Iris pigment epithelial cell (primary cell): ENCODE results near the gene PRR29.
A peak's percentile ranks its signal among the peaks of the same experiment; 100 is the strongest.

Experiments used
- DNase-seq: peaks from one replicate; pipeline ENCODE4 v3.0.0-alpha.2; 2011; ENCODE audit warnings: low read depth

Gene PRR29

DNA sequence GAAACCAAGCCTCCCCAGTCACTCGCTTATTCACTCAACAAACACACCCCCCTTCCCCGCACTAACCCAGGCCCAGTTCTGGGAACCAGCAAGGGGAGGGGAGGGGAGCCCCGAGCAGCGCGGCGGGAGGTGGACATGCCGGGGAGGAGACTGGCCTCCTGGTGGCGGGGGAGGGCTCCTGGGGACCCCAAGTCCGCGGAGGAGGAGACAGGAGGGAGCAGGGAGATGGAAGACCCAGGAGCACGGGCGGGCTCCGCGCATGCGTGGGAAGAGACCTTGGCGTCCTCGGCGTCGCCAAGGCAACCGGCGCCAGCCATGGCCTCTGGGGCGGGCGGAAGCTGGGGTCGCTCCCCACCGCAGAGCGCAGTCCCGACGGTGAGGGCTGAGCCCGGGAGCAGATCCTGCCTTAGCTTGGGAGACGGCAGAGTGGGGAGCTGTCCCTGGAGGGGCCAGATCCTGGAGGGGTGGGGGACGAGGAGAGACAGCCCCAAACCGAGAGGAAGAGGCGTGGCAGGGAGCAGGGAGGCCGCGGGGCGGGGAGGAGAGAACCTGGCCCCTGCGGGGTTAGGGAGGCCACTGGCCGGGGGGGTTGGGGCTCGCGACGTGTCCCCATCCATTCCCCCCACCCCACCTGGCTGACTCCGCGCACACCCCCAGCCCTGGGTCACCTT, at the start of gene PRR29:
Gene PRR29 (plus strand): TSS at position 302 of the 671 bp plus-strand sequence. CDS start 14 bp downstream, at position 316.
- peak; percentile 31 for DNase-seq

DNA sequence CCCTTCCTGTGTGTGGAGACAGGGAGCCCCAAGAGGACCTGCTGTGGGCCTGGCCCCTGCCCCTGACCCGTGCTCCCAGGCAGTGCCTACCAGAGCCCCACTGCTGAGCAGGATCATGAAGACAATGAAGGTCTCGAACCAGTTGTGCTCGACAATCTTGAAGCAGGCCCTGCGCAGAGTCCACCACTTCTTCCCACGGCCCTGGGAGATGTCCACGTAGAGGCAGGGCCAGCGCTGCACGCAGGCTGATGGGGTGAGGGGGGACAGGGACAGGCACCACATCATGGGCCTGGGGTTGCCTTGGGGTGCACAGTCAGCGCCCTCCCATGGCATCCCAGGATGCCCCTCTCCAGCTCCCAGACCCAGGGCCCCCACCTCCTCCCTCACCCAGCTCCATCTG, 49.6 kb upstream of the PRR29 start:
- no peak for DNase-seq

DNA sequence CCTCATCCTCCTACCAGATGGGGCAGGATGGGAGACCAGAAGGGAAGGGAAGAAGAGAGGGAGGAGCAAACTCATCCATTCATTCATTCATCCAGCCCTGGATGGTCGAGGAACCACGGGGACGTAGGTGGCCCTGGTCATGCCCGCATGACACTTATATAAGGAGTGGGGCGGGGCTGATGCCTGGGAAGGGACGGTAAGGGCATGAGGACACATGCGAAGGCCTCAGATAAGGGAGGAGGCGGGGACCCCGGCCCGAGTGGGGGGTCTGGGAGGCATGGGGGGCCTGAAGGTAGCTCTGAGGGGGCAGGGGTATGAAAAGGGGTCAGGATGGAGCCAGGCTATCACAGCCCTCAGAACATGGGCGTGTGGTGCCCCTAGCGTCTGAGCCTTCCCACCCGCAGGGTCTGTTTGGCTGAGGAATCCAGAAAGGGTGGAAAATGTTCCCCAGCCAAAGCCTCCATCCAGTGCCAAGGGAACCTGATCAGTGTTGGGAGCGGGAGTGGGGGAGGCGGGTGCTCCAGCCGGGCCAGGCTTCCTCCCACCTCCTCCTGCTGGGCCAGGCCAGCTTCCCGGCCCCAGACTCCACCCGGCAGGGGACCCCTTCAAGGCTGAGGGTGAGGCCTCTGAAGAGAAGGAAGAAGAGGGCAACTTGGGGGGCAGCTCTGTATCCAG, 48.4 kb upstream of the PRR29 start:
- no peak for DNase-seq

DNA sequence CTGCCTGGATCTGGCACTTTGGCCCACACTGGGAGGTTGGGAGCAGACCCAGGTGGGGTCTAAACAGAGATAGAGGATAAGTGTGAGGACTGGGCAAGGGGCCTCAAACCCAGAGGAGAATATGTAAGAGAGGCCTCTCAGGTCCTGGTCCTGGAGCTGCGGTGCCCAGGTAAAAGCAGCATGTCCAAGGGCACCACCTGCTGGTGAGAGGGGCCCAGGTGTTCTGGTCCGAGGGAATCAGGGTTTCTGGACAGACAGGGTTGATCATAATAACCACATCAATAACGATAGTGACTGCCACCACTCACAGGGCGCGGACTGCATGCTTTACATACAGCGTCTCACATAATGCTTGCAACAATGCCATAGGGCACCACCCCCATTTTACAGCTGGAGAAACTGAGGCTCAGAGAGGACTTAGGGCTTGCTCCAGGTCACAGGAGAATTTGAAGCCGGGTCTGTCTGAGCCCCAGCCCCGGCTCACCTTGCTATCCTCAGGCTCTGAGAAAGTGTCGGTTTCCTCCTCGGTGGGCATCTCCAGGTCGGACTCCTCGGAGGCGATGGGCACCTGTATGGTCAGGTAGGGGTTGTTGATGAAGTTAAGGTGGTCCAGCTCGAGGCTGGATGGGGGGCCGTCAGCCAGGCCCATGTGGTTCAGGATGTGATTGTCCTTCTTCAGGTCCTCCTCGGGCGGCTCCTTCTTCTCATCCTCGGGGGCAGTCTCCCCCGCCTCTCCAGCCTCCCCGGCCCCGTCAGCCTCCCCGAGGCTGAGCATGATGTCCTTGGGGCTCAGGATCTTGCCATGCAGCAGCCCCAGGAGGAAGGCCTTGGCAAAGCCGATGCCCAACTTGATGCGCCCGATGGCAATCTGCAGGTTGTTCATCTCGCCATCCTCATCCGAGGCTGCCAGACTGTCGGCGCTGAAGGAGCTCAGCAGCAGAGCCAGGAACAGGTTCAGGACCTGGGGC, 46.9 kb upstream of the PRR29 start:
- DNase-seq = no peak

DNA sequence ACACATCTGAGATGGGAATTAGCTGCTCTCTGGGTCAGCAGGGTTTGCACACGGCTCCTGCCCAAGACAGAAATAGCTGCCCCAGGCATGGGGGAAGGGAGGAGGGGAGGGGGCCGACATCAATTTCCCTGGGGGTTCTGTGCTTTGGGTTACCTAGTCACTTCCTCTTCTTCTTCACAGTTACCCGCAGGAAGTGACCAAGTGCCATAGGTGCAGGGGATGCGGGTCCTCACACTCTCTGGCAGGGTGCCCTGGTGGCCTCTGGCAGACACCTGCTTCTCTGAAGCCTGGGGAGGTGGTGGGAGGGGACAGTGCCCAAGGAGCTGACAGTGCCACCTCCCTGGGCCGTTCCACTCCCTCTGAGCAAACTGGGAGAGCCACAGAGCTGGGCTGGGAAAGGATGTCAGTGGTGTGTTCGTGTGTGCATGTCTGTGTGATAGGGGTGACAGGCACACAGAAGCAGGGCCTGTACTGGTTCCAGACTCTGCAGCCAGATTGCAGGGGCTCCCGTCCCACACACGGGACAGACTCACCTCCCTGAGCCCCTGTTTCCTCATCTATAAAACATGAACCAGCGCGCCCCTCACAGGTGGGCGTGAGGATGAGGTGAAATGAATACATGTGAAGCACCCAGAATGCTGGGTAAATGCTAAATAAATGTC, 43.6 kb upstream of the PRR29 start:
- no peak for DNase-seq

DNA sequence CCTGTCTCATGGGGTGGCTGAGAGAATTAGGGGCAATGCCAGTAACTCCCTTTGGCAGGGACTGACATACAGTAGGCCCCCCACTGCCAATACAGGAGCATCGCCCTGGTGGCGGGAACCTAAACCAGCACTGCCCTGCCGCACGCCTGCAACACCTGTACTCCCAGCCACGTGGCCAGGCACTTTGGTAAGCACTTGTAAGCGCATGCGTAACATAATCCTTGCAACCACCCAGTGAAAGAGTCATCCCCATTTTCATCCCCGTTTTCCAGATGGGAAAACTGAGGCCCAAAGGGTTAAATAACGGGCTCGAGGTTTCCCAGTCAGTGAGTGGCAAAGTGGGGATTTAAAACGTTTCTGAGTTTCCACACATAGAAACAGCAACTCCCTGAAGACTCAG, 42.9 kb upstream of the PRR29 start:
- DNase-seq = no peak

DNA sequence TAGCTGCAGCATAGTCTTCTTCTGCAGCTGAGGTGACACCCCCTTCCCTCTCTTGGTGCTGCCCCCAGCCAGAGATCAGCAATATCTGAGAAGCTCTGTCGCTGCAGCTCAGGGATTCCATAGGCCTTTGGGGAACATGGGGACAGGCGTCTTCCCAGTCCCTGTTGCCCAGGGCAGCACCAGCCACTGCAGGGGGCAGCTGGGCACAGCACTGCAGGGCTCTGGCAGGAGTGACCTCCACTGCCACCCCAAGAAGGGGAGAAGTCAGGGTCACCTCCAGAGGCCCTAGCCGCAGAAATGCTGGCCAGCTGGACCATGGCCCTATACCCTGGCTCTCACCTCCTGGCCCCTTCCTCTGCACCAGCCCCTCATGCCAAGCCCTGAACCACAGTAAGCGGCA, 42.4 kb upstream of the PRR29 start:
- no peak for DNase-seq

DNA sequence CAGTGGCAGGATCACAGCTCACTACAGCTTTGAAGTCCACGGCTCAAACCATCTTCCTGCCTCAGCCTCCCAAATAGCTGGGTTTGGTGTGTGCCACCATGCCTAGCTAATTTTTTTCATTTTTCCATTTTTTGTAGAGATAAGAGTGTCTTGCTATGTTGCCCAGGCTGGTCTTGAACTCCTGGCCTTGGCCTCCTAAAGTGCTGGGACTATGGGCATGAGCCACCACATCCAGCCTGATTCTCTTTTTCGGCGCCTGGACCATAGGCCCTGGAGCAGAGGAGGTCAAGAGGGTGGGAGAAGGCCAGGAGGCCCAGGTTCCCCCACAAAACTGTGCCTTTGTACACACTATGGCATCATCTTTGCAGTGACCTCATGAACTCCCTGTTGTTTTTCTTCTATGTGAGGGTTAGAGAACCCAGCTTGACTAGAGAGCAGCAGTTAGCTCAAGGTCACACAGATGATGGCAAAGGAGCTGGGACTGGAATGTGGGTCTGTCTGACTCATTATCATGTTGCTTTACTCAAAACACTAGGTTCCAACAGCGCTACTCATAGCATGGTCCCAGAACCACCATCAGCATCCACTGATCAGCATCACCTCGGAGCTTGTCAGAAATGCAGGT, 41.7 kb upstream of the PRR29 start:
- peak; percentile 76 for DNase-seq

DNA sequence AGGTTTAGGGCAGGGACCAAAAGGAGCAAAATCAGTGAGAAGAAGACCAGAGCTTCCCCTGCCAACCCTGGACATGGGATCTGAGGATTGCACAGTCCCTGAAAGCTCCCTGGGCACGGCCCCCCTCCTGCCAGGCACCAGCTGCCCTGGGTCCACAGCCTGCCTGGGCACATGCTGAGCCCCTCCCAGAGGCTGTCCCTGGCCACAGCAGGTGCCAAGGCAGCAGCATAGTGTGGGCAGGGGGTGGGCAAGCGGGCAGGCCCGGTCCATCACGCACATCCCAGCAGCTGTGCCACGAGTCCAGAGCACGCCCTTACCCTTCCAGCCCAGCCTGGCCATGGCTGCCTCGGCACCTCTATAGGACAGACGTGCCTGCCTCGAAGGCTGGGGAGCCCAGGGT, 38.1 kb upstream of the PRR29 start:
- no peak for DNase-seq

DNA sequence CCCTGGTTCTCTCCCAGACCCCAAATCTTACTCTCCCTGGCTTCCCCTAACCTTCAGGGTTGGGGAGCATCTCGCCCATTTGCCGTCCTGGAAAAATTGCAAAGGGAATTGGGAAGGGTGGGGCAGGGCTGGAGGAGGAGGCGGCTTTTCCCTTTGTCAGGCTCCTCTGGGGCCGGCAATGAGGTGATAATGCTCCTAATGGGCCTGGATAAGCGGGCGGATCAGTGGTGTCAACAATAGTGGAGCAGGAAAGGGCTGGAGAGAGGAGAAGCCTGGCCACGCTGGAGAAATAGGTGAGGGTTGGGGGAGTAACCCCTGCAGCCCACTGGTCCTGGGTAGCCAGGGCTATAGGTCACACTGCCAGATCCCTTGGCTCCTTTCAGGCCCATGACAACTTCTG, 37.7 kb upstream of the PRR29 start:
- DNase-seq = no peak

DNA sequence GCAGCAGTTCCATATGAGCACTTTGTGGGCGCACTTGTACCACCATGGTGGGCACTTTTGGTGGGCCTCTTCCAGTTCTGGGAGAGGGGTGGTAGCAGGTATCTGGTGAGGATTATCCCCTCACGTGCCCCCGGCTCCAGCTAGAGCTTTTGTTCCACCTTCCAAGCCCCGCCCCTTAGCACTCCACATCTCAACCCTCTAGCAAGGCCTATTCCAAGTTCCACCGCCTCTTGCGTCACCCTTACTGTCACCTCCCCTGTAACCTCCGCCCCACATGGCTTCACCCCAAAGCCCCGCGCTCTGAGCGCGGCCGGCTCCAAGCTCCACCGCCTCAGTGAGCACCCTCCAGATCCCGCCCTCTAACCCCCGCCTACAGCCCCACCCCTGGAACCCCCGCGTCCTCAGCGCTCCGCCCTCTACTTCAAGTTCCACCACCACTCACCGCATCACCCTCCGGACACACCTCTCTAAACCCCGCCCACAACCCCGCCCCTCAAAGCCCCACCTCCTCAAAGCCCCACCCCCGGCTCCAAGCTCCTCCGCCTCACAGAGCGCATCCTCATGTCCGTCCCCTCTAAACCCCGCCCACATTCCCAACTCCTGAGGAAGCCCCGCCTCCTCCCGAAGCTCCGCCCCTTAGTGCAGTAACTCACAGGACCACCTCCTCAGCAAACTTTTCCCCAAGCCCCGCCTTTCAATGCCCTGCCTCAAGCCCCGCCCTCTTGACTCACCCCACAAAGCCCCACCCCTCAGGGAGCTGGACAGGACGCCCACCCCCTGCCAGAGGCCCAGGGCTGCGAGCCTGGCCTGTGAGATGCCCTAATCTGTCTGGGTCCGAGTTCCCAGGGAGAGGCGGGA, 36.6 kb upstream of the PRR29 start:
- peak; percentile 72 for DNase-seq

DNA sequence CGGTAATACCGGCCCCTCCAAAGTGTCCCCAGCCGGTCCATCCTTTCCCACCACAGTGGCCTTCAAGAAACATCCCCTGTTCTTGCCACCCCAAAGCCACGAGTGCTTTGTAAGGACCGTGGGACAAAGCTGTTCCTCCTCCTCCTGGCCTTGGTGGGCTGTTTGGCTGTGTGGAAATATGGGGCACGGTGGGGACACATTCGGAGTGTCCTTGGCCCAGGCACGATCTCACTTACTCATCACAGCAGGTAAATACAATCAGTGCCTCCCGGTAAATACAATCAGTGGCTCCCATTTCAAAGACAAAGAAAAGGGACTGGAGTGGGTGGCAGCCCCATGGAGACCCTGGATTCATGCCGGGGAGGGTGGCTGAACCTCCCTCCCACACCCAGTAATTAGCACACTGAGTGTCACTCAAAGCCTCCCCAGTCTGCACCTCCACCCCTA, 35.8 kb upstream of the PRR29 start:
- no peak for DNase-seq

DNA sequence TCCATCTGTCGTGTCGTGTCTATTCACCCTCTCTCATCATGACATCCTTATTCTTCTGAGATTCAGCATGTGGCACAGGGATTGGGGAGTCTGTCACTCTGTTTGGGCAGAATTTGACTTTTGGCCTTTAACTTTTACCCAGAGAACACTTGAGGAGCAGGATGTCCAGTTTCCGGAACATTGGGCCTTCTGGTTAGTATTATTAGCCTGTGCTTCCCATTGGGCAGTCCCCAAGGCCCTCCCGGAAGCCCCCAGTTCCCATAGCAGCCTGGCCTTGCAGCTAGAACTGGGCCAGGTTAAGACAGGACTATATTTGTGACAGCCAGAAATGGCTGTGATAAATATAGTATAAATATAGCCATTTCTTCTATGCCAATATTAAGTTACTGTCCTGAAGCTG, 35.0 kb upstream of the PRR29 start:
- DNase-seq = no peak

DNA sequence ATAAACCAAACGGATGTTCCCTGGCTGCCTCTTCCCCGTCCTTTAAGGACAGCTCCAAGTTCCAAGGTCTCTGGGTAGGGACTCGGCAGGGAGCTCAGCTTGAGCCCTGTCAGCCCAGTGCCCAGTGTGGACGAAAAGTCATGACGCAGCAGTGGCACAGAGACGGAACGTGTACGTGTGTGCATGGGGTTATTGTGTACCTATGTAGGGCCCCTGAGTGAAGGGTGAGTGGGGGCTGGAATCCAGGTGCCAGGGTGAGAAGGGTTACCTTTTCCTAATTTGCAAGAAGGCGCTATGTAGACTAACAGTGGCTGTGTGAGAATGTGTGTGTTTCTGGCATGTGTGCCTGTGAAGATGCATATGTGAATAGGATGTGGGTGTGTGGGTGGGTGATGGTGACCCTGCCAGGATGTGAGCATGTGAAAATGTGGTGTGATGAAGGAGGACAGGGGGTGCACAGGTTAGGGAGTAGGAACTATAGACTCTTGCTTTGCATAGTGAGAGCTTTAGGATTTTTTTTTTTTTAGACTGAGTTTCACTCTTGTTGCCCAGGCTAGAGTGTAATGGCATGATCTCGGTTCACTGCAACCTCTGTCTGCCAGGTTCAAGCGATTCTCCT, 31.4 kb upstream of the PRR29 start:
- no peak for DNase-seq

DNA sequence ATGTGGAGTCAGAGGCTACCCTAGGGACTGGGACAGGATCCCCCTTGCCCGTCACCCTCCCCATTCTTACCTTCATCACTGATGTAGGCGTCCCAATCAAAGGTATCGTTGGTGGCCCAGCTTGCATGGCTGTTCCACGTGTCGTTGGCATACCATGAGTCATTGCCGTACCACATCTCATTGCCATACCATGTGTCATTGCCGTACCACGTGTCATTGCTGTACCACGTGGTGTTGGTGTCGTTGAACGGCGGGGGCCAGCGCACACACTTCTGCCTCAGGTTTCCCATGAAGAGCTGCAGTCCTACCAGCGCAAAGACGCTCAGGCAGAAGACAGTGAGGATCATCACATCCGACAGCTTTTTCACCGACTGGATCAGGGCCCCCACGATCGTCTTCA, 30.2 kb upstream of the PRR29 start:
- no peak for DNase-seq

DNA sequence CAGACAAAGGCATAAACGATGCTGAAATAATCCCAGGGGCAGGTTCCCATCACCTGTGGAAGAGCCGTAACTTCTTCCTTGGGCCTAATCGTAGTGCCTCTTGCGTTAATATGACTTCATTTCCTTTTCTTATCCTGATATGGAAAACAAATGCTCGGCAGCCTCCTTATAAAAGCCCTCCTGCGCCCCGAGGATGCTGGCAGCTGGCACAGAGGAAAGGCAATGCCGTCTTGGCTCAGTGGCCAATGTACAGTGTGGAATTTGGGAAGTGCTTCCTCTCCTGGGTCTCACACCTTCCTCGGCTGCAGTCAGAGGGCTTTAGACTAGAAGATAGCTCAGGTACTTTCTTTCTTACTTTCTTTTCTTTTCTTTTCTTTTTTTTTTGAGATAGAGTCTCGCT, 28.9 kb upstream of the PRR29 start:
- DNase-seq = no peak

DNA sequence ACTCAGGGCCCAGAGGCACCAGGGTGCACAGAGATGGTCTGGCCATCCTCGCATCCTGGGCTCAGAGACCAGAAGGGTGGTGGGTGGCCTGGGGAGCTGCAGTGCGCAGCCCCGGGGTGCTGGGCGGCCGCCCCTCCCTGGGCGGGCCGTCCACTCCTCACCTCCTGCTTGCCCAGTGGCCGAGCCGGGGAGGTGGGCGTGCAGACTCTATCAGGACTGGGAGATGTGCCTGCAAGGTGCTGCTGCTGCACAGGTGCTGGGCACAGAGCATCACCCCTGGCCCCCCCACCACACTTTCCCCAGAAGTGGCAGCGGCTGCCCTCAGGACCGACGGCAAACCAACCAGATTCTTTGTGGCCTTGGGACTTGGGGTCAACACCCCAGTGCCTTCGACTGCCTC, 25.4 kb upstream of the PRR29 start, which contains the start of gene SCN4A:
Gene SCN4A (minus strand): TSS at position 123 of the 400 bp plus-strand sequence. CDS start 77 bp downstream, at position 46.
- no peak for DNase-seq

DNA sequence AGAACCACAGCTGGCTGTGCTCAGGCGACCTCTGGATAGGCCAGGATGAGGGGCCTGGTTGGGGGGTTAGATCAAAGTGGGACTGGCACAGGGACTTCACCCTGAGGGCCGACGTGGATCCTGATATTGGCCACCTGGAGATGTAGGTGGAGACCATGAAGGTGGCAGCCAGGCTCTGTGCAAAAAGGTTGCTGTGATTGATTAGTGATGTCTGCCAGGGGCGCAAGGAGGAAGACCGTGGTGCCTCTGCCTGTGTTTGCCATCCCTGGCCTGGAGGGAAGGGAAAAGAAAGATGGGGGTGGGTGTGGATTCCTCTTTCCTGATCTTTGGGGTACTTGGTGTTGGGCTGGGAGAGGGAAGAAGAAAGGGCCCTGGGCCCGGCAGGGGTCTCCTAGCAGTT, 24.9 kb upstream of the PRR29 start:
- DNase-seq = no peak

DNA sequence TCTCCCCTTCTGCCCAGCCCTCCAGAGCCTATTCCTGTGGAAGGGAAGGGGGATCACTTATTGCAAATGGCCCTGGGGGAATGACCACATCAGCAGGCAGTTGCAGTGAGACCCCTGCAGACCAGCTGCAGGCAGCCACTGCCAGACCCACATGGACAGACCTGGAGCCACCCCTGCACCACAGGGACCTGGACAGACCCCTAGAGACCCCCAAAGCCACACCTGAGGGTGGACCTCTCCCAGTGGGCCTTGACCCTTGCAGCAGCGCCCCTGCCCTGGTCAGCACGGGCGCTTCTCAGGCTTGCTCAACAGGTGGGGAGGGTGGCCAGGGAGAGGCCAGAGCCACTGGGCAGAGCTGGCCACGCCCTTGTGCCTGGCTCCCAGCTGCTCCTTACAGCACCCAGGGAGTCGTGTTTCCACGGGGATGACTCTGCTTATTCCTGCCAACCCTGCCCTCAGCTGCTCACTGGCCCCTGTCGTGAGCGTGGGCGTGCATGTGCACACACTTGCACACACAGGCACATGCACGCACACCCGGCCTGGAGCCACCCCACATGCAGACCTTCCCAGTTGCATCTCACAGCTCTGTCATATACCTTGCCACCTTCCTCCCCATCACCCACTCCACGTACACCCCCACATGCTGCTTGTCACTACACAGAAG, 24.1 kb upstream of the PRR29 start:
- no peak for DNase-seq
